Adipose tissue (tissue), 3 donors: ENCODE results near the gene PIPOX. TPM values are rescaled to one million over a fixed set of nuclear protein-coding genes. Genes with fewer than 3 reads are reported as not detected.

Experiments
- H3K27ac ChIP-seq: one replicate; pipeline ENCODE4 v1.5.1; 2013; ENCODE audit warnings: low read depth, low read length
- WGBS, 3 donors: extraction: QIAGEN DNeasy Blood & Tissue Kit; methylation state at CpG; one replicate each; pipeline ENCODE4 v1.1.7; 2013; 5-methylcytosine and 5-hydroxymethylcytosine counted together
- polyA plus RNA-seq, 3 donors: library from polyadenylated mRNA; stranded (reverse); fragments of 200-250 nt; gene quantifications; one replicate each; pipeline ENCODE4 v1.2.3, GENCODE V29; 2013
- donor health status: healthy with polysubstance abuse.
- donor health status: Bipolar disorder and iron deficiency.
- donor health status: healthy.

PIPOX gene
- polyA plus RNA-seq, 3 donors = 0.25 to 0.67 (median 0.33) TPM

DNA sequence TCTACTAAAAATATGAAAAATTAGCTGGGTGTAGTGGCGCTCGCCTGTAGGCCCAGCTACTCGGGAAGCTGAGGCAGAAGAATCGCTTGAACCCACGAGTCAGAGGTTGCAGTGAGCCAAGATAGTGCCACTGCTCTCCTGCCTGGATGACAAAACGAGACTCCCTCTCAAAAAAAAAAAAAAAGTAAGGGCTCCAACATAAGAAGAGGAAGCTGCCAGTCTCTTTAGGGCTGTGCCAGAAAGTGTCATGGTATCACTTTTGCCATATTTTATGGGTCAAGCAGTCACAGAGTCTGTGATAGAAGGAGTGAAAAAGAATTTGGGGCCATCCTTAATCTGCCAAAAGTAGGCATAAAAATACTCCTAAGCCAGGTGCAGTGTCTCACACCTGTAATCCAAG, 1.4 kb upstream of the PIPOX start:
- no peak overlapping the region for H3K27ac ChIP-seq
- 88 to 92% (median 90%) methylated on average over 6 of the region's 6 CpGs for WGBS, 3 donors

DNA sequence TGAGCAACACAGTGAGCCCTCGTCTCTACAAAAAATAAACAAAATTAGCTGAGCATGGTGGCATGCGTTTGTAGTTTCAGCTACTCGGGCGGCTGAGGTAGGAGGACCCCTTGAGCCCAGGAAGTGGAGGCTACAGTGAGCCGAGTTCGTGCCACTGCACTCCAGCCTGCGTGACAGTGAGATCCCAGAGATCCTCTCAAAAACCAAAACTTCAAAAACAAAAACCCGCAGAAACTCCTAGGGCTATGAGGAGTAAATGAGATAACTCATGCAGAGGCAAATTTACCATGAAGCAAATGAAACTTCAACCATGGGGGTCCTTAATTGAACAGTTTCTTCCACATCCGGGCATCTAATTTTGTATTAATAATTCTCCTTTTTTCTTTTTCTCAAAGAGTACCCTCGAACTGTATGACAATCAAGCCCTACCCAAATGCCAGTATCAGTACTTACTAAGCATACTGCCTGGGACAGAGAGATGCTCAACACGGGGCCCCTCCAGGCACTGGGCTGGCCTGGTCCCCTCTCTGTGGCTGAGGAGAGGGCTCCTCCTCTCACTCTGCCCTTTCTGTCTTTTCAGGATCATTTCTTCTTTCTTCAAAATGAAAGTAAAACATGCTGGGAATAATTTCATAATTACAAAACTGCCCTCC, 789 bp upstream of the PIPOX start:
- 82 to 86% (median 84%) methylated on average over 11 of the region's 11 CpGs for WGBS, 3 donors

DNA sequence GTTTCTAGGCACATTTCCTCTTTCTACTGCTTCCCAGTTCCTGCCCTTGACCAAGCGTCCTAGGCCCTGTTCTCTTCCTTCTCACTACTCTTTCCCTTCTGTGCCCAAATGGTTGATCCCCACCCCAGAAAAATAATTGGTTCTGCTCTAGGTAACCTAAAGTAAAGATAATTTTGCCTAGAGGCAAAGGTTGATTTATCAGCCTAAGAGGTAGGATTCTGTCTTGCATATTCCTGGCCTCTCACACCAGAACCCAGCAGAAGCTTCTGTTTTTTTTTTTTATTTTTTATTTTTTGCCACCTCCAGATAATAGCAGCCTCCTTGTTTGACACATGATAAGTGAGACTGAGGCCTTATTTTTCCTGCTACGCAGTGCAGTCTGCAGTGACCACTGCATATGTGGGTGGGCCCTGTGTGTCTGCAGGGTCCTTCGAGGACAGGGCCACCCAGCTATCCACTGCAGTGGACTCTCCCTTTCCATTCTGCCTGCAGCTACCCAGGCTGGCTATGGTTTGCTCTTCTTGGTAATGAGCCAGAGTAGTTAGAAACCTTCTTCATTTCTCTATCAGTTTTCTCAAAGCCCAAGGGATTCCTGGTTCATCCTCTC, 701 bp downstream of the PIPOX start:
- 82 to 87% (median 85%) methylated on average over 3 of the region's 3 CpGs for WGBS, 3 donors

More for the DNA sequence above, 789 bp upstream of the PIPOX start:
- no peak overlapping the region for H3K27ac ChIP-seq

DNA sequence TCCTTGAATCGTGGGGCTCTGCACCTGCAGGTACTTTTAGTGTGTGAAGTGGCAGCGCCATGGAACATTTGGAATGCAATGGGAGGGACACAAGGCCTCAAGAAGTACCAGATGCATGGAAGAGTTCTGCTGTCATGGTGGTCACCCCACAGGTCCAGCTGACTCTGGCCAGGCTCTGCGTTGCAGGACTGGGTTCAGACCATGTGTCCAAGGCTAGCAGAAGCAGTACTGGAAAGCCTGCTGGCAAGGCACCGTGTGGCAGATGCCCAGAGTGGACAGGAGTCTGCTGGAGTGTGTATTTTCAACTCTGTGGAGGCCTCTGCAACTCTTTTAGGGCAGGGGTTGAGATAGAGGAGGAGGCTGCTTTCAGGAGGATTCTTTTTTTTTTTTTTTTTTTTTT, 2.1 kb downstream of the PIPOX start:
- 89 to 97% (median 94%) methylated on average over 4 of the region's 4 CpGs for WGBS, 3 donors

More for the DNA sequence above, 701 bp downstream of the PIPOX start:
- no peak overlapping the region for H3K27ac ChIP-seq

DNA sequence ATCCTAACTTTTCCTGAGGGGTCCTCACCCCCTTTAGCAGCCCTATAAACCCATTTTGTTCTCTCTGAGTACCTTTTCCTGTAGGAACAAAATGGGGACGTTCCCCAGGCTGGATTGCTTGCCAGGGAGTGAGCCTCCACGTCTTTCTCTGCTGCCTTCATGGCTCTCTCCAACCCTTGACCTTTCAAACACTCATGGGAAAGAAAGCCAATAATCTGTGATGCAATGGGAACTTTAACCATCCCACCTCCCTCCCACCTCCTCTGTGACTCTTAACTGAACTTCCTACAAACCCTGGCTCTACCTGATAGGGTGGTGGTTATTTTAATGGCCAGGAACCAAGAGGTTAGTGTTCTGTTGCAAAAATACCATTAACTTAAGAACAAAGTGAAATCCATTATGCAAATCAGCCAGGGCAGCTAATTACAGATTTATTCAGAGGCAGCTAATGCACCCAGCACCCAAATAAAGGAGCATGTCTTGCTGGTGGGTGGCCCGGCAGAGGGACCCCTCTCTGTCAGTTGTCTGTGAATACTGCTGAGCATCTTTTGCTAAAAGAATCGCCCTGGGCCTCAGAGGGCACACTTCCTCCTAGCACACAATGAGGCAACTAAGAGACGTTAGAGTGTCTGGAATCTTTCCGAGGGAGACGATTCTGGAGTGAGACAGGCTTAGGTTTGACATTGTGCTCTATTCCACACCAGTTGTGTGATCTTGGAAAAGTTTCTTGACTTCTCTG, 3.0 kb downstream of the PIPOX start:
- no peak overlapping the region for H3K27ac ChIP-seq
- 54 to 66% (median 60%) methylated on average over 7 of the region's 7 CpGs for WGBS, 3 donors

More for the DNA sequence above, 2.1 kb downstream of the PIPOX start:
- no peak overlapping the region for H3K27ac ChIP-seq

DNA sequence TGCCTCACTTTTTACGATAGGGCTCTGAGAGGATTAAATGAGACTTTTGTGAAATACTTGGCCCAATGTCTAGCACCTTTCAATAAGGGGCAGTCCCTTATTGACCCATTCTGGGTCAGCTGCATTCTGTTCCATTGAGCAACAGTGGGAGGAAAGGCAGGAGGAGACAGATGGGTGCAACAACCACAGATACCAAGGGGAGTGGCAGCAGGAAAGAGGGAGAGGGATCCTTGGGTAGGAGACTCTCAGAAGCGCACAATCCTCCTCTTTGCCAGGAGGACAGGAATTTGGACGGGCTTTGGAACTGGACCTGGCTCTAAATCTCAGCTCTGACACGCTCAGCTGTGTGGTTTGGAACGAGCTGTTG, 3.5 kb downstream of the PIPOX start:
- WGBS, 3 donors = 68 to 76% (median 71%) methylated on average over 5 of the region's 5 CpGs
- H3K27ac ChIP-seq = no peak overlapping the region

DNA sequence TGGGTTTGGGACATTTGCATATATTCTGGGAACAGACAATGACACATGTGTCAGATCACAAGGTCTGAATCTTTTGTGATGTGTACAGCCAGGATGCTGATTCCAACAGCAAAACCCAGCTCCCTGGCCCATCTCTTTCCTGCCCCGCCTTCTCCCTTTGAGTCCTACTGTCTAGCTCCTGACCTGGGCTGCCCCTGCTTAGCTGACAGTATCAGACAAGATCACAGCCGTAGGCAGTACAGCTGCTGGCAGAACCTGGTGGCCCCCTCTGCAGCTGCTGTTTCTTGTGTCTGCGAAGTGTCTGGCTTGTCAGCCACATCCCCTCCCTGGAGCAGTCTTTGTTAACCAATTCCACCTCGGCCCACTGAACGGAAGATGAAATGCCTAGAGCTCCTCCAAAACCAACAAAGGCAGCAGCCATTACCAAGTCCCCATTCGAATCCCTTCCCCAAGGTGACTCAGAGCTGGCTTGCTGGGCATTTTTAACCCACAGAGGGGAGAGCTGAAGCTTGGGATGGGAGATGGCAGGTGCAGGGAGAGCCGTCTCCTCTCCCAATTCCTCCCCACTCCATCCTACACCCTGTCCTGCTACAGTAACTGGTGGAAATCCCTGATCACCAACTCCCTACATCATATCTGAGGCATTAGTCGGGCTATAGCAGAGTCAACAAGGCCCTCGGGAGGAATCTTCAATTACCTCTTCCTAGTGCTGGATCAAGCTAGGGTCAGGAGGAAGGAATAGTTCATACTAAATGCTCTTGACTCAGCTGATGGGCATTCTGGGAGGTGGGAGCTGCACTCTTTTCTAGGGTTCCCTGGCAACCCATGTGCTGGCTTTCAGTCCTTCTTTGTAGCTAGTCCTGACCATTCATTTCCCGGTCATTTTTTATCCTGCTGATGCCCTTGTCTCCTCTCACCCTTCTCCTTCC, 5.8 kb downstream of the PIPOX start:
- 66 to 68% (median 66%) methylated on average over 10 of the region's 10 CpGs for WGBS, 3 donors

DNA sequence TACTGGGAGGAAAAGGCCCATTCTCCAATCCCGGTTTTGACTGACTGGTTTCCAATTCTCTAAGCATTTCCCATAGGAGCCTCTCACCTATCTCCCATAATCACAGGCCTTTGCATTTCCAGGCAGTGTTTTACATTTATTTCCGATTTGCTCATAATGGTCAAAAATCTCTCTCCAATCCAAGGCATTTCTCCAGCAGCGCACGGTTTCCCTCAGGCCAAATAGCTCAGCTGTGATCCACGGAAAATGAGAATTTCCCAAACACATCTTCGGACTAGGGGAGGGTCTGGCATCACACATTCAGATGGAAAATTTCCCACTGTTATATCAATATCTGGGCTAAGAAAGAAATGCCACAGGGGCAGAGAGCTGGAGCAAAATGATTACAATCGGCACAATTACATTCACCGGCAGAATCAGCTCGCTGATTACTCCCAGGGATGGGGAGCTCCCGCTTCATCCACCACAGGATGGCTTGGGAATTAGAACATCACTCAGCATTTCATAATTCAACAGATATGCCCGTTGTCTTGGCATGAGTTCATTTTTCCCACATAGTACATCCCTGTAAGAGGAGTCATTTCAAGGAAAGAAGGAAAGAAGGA, 6.7 kb downstream of the PIPOX start:
- WGBS, 3 donors = 84 to 87% (median 86%) methylated on average over 11 of the region's 11 CpGs
- H3K27ac ChIP-seq = no peak overlapping the region

More for the DNA sequence above, 5.8 kb downstream of the PIPOX start:
- no peak overlapping the region for H3K27ac ChIP-seq

DNA sequence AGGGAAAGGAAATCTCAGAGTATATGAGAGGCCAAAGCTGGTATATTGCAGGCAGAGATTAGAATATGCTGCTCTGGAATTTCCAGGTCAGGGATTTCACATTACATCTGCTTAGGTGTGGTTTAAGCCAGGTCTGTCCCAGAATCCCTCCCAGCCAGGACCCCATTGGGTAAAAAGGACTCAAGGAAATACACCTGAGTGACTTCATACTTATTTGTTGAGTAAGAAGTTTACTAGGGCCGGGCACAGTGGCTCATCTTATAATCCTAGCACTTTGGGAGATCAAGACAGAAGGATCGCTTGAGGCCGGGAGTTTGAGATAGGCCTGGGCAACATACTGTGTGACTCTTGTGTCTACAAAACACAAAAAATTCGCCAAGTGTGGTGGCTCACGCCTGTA, 7.2 kb downstream of the PIPOX start:
- no peak overlapping the region for H3K27ac ChIP-seq
- WGBS, 3 donors = 87 to 93% (median 93%) methylated on average over 5 of the region's 5 CpGs

DNA sequence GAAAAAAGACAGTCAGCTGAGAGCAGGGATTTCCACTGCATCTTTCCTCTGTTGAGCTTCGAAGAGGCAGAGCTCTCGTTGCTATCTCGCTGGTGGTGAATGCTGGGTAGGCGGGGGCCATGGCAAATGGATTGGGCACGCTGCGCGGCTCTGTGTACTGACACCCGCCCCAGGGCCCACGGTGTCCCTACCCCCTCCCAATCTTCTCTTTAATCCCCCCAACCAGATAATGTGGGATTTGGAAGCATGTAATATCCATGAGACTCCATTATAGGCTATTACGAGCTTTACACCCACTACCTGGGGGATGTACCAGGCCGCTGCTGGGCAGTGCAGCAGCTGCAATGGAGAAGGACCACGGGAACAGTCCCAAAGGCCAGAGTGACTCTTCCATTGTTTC, 8.3 kb downstream of the PIPOX start:
- 83 to 89% (median 88%) methylated on average over 12 of the region's 12 CpGs for WGBS, 3 donors
- H3K27ac ChIP-seq = no peak overlapping the region

DNA sequence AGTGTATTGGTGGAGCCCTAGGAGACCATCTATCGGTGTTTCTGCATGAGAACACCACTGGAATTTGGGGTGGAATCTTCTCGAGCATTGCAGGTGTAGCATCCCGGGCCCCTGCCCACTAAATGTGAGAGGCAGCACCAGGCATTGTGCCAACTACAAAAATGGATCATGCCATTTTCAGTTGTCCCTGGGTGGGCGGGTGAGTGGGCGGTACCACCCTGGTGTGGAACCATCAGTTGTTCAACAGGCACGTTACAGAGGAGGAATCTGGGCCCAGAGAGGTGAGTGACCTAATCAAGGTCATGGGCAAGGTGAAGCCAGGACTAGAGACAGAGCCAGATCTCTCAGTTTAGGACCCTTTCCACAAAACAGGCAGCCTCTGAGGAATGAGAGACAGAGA, 8.8 kb downstream of the PIPOX start:
- no peak overlapping the region for H3K27ac ChIP-seq
- whole genome bisulfite sequencing, 3 donors = 78 to 85% (median 84%) methylated on average over 6 of the region's 6 CpGs

DNA sequence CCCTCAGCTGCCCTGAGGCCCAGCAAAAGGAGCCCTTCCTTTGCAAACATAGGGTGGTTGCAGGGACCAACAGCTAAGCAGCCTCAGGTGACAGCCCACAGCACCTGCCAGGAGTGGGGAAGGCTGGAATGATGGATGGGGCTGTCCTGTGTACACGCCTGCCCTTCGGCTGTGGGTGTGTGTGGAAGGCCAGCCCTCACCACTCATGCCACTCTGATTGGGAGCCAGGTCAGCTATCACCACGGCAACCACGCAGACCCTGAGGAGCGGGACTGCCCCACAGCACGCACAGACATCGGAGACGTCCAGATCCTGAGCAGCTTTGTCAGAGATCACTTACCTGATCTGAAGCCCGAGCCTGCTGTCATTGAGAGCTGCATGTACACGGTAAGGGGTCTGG, 11.9 kb downstream of the PIPOX start:
- no peak overlapping the region for H3K27ac ChIP-seq
- WGBS, 3 donors = 69 to 79% (median 78%) methylated on average over 10 of the region's 10 CpGs

DNA sequence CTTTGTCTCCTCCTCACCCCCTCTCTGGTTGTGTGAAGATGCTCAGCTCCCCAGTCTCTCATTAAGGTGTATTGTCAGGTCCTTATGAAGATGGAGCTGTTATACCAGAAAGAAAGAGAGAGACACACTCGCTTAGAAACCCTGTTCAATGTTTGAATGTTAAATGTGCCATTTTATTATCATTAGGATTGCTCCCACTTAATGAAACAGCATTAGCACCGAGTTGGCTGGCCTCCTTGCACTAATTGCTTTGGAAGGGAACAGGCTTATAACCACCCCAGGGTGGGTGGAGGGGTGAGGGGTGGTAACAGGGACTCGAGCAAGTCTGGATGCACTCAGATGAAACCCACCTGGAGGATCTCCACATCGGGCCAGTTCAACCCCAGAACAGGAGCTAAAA, 14.4 kb downstream of the PIPOX start:
- WGBS, 3 donors = 67 to 74% (median 72%) methylated on average over 4 of the region's 4 CpGs
- no peak overlapping the region for H3K27ac ChIP-seq

DNA sequence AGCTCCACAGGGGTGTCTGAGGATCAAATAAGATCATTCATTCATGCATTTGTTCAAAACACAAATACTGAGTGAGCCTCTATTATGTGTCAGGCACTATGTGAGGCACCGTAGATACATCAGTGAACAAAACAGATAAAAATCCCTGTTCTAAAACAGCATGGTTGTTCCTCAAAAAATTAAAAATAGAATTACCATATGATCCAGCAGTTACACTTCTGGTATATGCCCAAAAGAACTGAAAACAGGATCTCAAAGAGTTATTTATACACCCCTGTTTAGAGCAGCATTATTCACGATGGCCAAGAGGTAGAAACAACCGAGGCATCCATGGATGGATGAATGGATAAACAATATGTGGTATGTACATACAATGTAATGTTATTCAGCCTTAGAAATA, 15.4 kb downstream of the PIPOX start:
- no peak overlapping the region for H3K27ac ChIP-seq
- WGBS, 3 donors = 86 to 98% (median 89%) methylated on average over 3 of the region's 3 CpGs

DNA sequence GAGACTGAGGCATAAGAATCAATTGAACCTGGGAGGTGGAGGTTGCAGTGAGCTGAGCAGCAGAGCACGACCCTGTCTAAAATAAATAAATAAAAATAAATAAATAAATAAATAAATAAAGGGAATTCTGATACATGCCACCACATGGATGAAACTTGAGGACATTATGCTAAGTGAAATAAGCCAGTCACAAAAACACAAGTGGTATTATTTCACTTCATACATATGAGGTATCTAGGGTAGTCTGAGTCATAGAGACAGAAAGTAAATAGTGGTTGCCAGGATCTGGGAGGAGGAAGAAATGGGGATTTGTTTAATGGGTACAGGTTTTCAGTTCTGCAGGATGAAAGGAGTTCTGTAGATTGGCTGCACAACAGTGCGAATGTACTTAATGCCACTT, 16.3 kb downstream of the PIPOX start:
- WGBS, 3 donors = 85 to 95% (median 88%) methylated on average over 2 of the region's 2 CpGs

DNA sequence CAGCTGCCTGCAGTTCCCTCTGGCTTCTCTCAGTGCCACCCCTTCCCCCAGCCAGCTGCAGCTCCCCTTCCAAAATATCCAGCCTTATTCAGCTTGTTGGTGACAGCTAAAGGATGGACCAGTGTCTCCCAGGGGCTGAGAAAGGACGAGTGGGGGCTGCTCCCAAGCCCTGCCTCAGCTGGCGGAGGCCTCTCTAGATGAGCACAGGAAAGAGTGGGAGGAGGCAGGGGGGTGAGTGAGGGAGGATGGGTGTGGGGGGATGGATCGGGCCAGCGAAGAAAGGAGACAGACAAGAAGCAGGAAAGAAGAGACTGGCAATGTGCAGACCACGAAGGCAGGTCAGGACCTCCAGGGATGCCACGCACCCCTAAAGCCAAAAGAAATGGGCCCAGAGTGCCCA, 17.5 kb downstream of the PIPOX start:
- WGBS, 3 donors = 46 to 72% (median 53%) methylated on average over 6 of the region's 6 CpGs

More for the DNA sequence above, 16.3 kb downstream of the PIPOX start:
- H3K27ac ChIP-seq = no peak overlapping the region

DNA sequence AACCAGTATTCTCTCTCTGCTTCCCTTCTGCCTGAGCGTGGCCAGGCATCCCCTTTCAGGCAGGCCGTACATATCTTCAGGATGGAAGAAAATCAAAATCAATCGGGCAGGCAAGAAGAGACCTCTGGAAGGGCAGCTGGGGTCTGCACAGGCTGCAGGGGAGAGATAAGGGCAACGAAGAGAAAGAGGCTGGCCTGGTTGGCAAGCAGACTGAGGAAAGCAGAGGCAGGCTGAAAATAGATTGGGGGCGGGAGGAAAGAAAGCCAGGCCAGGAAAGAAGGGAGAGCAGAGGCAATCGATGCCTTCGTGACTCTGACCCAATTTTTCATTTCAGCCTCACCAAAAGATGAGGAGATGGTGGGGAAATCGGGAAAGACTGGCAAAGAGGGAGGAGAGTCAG, 18.1 kb downstream of the PIPOX start:
- no peak overlapping the region for H3K27ac ChIP-seq
- 49 to 55% (median 51%) methylated on average over 7 to 8 of the region's 8 CpGs for WGBS, 3 donors

More for the DNA sequence above, 17.5 kb downstream of the PIPOX start:
- H3K27ac ChIP-seq = no peak overlapping the region

DNA sequence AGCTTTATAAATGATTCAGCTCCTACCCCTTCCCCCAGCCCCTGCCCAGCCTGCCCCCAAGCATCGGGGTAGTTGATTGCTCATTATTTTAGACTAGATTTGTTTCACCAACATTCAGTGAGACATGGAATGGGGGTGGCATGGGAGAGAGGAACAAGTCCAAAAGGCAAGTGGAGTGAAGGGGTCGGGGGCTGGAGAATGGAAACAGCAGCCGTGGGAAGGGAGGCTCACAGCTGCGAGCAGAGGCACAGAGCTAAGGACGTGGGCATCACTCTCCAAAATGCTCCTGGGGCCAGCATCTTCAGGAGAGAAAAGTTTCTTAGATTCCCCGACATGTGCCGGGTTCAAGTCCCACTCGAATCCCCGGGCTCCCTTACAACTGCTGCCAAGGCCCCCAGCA, 19.3 kb downstream of the PIPOX start:
- 91 to 95% (median 92%) methylated on average over 9 of the region's 9 CpGs for WGBS, 3 donors
- no peak overlapping the region for H3K27ac ChIP-seq
